H1 (cell line): Measurements from ENCODE around the gene TMEM161B. TPM values are rescaled to one million over a fixed set of nuclear protein-coding genes. Genes with fewer than 3 reads are reported as not detected.

ENCODE experiments used
- ASH2L ChIP-seq: fragments of 200-600, 300-600 bp; sonication (generic); IDR thresholded peaks from one replicate; pipeline ENCODE4 v1.7.1; 2017; ENCODE audit warnings: low read length
- BACH1 ChIP-seq: IDR thresholded peaks from 2 replicates; pipeline ENCODE4 v1.6.1; 2012; ENCODE audit warnings: low read length, improper control_type of control experiment
- CBX8 ChIP-seq: fragments of 300-800, 300-1000 bp; sonication (generic); IDR thresholded peaks from 2 replicates; pipeline ENCODE4 v1.7.1; 2016; ENCODE audit warnings: low read depth, low read length, borderline replicate concordance
- EGR1 ChIP-seq: IDR thresholded peaks from 2 replicates; pipeline ENCODE4 v1.6.1; 2011; ENCODE audit warnings: low read depth, low read length, borderline replicate concordance
- EP300 ChIP-seq, 2 experiments: IDR thresholded peaks; 1 replicate in 1 of 2; 2 replicates in 1 of 2; pipeline ENCODE4 v1.6.1; 2011 to 2012; ENCODE audit warnings: low read depth in 2 of 2, low read length in 2 of 2, mild to moderate bottlenecking in 2 of 2, borderline replicate concordance in 1 of 2, inconsistent platforms in 1 of 2, moderate library complexity in 1 of 2
- EZH2 ChIP-seq: fragments of 200-600 bp; sonication (generic); IDR thresholded peaks from 2 replicates; pipeline ENCODE4 v1.7.1; 2012; ENCODE audit warnings: low read depth, mild to moderate bottlenecking, moderate library complexity, low read length, inconsistent platforms; ENCODE audit not compliant: severe bottlenecking
- FOSL1 ChIP-seq: IDR thresholded peaks from 2 replicates; pipeline ENCODE4 v1.6.1; 2011; ENCODE audit warnings: mild to moderate bottlenecking, low read depth, low read length, moderate library complexity; ENCODE audit not compliant: insufficient read depth
- KDM5A ChIP-seq: fragments of 200-600 bp; IDR thresholded peaks from 2 replicates; pipeline ENCODE4 v1.7.1; 2012; ENCODE audit warnings: mild to moderate bottlenecking, low read length, inconsistent platforms, mixed read lengths
- RAD21 ChIP-seq, 2 experiments: IDR thresholded peaks in 1 of 2; conservative IDR thresholded peaks in 1 of 2; 2 replicates each; pipeline ENCODE4 v1.6.1; 2011; ENCODE audit warnings: low read depth in 2 of 2, low read length in 2 of 2, improper control_type of control experiment in 1 of 2, inconsistent platforms in 1 of 2, mild to moderate bottlenecking in 1 of 2, moderate library complexity in 1 of 2
- SIN3A ChIP-seq, 2 experiments: IDR thresholded peaks in 1 of 2; conservative IDR thresholded peaks in 1 of 2; 2 replicates each; pipeline ENCODE4 v1.6.1; 2011 to 2012; ENCODE audit warnings: low read length in 2 of 2, improper control_type of control experiment in 1 of 2, low read depth in 1 of 2, mild to moderate bottlenecking in 1 of 2
- TAF1 ChIP-seq: IDR thresholded peaks from 2 replicates; pipeline ENCODE4 v1.6.1; 2011; ENCODE audit warnings: mild to moderate bottlenecking, low read depth, low read length
- TAF7 ChIP-seq: optimal IDR thresholded peaks from 2 replicates; pipeline ENCODE3; 2011; ENCODE audit warnings: low read depth, mild to moderate bottlenecking, inconsistent platforms, low read length, moderate library complexity, borderline replicate concordance
- TBP ChIP-seq: IDR thresholded peaks from 2 replicates; pipeline ENCODE4 v1.6.1; 2011; ENCODE audit warnings: low read depth, low read length, improper control_type of control experiment
- YY1 ChIP-seq: IDR thresholded peaks from 2 replicates; pipeline ENCODE4 v1.6.1; 2011; ENCODE audit warnings: low read depth, mild to moderate bottlenecking, low read length
- polyA plus RNA-seq, 7 experiments: library from polyadenylated mRNA; depleted of rRNA in 3 of 7; stranded (reverse) in 5 of 7; unstranded in 2 of 7; fragments of >200 nt in 5 of 7; fragments of 200-250 nt in 2 of 7; gene quantifications; 1 replicate in 5 of 7; 2 replicates in 1 of 7; 4 replicates in 1 of 7; pipeline versions ENCODE4 v1.2.1 to v1.2.3, GENCODE V29; 2011 to 2013; ENCODE audit warnings: missing spikeins in 2 of 7, mixed read lengths in 2 of 7
- total RNA-seq: library from RNA; stranded (reverse); fragmentation: NEBNext Ultra II Directional; extraction: Animal tissue kit (Norgen Biotek cat#: 25700); gene quantifications from 2 replicates; pipeline ENCODE4 v1.2.1, GENCODE V29; 2021
- TF ChIP-seq, protein P1 (sequence below): IDR thresholded peaks from 2 replicates; pipeline ENCODE4 v1.6.1; 2011; ENCODE audit warnings: low read length, improper control_type of control experiment

Gene TMEM161B
- total and polyA plus RNA-seq, 2 of the 8 experiments (the other 6 are each of a cell fraction or from before 2014, with no cell fraction given), result 7.4 to 13.8 TPM

- TF ChIP-seq KDM5A (no peak), EZH2 (no peak), RAD21 (IDR thresholded peaks at IDR 0.05 in 1 of 2, conservative IDR thresholded peaks at IDR 0.05 in 1 of 2; ENCODE audit: low read depth in 2 of 2, low read length in 2 of 2) (peak; percentile 6 to 17; a peak in 1 of 4 replicates), TAF7 (no peak), CBX8 (no peak), ASH2L (peak; percentile 53), EP300 (IDR thresholded peaks at IDR 0.05; ENCODE audit: borderline replicate concordance in 1 of 2, low read depth in 2 of 2, low read length in 2 of 2) (peak in 1 of 2 experiments; percentile 45; a peak in 1 of 3 replicates), YY1 (0 out of 2 replicates have a peak, but pooled peaks have one; percentile 28), BACH1 (no peak), EGR1 (no peak), SIN3A (conservative IDR thresholded peaks at IDR 0.05 in 1 of 2, IDR thresholded peaks at IDR 0.05 in 1 of 2; ENCODE audit: low read depth in 1 of 2, low read length in 2 of 2) (no peak), TBP (no peak), TAF1 (0 out of 2 replicates have a peak, but pooled peaks have one; percentile 43), FOSL1 (no peak)
- TF ChIP-seq, protein P1, sequence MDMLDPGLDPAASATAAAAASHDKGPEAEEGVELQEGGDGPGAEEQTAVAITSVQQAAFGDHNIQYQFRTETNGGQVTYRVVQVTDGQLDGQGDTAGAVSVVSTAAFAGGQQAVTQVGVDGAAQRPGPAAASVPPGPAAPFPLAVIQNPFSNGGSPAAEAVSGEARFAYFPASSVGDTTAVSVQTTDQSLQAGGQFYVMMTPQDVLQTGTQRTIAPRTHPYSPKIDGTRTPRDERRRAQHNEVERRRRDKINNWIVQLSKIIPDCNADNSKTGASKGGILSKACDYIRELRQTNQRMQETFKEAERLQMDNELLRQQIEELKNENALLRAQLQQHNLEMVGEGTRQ, result no peak
Measured at GRCh38 chr5:88256872-88257271, 11.8 kb downstream of the TMEM161B start (continued).
